Activated CD4-positive, alpha-beta T cell treated with anti-CD3 and anti-CD28 coated beads, Interleukin-2, Interleukin-6, amounts not matched to agents 100 ng/mL and 50 ng/mL, durations not matched to agents 16 hours and 8 hours (primary cell): ENCODE data around the gene GRB10.

Source experiments
- DNase-seq: peaks from one replicate; pipeline ENCODE4 v3.0.0-alpha.2; 2020

Gene GRB10

DNA sequence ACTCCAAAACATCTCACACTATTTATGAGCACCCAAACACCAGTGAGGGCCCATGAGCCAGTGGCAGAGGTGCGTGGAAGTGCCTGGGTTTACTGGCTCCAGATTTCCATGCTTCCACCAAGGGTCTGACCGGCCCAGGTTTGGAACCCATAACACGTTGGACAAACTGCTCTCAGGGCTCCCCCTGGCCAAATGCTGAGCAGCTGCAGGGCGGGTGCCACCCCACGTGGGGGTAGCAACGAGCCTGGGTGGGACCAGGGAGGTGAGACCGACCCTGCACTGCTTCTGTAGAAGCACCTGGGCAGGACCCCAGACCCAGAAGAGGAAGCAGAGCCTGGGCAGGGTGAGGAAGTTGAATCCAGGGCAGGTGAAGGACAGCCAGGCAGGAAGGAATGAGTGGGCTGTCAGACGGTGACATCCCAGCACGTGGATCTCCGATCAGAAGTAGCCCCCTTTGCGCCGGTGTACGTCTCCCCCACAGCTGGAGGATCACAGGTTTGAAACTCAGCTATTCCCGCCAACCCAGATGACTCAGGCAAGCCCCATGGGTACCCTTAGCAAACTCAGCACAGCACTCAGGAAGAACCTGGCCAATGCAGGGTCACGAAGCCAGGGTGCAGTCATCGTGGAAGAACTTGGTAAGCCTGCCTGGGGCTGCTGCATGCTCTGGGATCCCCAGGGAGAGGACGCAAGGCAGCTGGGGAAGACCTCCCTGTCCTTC, 117.1 kb downstream of the GRB10 start:
- no peak for DNase-seq

DNA sequence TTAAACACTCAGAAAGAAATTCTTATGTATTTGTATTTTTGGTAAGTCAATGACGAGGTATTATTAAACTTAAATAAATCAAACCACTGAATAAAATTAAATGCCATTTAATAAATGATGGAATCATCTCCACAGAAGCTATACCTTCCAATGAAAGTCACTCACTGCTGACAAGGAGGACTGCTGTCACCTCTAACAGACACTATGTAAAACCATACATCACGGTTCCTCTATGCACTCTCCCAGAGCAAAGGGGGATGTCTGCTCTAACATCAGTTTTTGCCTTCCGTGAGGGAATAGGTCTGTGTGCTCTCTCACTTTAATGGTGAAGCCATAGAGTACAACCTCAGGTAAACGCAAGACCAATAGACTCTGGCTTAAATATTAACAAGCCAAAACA, 117.8 kb downstream of the GRB10 start:
- peak; percentile 35 for DNase-seq

DNA sequence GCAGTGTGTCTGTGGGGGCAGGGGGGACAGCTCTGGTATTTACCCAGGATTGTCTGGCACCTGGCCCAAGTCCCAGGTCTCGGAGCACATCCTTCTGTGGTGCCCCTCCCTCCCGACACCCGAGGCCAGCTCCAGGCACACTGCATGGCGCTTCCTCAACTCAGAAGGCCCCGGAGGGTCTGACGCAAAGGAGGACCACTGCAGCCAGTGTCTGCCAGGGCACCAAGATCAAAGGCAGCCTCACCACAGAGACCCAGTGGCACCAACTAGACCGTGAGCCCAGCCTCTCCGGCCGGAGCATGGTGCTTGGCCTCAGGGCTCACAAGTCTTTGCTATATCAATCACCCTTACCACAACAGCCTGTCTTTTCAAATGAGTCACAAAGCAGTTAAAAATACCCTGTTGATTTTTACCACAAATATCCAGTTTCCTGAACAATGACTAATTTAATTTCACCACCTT, 118.2 kb downstream of the GRB10 start:
- DNase-seq = peak; percentile 86

DNA sequence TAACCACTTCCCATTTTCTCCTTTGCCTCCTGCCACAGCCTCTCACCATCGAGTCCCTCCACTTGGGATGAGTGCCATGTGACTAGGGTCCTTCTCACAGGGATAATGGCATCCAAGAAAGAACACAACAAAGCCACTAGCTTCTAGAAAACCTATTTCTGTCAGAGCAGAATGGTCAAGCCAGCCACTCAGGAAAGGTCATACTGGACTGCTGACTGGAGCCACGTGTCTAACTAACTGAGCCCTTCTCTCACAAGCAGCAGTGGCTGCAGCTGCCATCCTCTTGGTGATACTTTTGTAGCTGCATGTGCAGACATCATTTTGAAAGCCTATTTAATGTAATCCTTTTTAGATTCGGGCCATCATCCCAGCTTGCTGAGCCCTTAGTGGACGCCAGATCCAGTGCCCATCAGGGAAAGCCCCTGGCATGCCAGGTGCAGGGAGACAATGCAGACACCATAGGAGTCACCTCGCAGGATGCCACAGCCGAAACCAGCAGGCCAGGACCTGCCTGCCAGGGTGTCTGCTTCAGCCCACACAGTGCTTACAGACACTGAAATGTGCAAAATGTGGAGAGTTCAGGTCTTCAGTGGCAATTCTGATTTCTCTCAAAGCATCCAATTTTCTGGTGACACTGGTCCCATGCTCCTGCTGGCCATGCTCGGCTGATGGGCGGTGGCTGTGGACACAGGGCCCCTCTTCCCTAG, 119.1 kb downstream of the GRB10 start:
- peak; percentile 33 for DNase-seq

DNA sequence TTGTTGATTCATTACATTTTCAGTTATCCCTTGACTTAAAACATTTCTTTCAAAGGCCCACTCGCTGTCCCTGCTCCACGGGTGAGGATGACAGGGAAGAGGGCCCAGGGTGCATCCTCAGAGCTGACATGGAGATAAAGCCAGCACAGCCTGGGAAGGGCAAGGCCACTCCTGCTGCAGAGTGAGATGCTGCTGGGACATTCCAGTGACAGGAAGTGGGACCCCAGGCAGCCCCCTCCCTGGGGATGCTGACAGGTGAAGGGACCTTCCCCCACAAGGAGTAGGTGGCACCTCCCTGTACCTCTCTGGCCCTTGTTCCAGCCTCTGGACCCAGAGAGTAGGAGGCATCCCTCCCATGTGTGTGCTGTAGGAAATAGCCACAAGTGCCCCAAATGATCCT, 119.7 kb downstream of the GRB10 start:
- no peak for DNase-seq

DNA sequence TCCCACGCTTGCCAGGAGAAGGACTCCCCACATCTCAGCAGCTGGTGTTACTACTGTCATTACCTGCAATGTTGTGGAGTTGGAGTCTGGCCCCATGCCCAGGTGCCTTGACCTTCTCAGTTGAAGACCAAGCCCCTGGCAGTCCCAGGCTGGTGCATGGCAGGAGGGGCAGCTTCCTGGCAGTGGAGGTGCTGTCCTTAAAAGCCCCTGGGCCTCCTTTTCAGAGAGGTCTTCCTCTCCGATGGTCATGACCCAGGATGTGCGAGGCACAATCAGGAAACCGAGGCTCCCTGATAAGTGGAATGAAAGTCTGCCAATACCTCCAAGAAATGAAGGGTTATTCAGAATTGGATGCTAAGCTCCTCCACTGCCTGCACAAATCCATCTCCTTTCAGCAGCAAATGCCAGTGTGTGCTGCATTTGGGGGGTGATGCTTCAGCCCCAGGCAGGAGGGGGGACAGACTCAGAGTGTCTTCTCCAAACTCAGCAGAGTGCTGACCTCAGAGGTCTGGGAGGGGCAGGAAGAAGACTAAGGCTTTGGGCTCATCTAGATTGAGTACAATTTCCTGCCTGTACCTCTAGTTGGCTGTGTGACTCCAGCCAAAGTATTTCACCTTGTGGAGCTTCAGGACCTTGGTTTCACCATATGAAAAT, 120.5 kb downstream of the GRB10 start:
- DNase-seq = peak; percentile 71

DNA sequence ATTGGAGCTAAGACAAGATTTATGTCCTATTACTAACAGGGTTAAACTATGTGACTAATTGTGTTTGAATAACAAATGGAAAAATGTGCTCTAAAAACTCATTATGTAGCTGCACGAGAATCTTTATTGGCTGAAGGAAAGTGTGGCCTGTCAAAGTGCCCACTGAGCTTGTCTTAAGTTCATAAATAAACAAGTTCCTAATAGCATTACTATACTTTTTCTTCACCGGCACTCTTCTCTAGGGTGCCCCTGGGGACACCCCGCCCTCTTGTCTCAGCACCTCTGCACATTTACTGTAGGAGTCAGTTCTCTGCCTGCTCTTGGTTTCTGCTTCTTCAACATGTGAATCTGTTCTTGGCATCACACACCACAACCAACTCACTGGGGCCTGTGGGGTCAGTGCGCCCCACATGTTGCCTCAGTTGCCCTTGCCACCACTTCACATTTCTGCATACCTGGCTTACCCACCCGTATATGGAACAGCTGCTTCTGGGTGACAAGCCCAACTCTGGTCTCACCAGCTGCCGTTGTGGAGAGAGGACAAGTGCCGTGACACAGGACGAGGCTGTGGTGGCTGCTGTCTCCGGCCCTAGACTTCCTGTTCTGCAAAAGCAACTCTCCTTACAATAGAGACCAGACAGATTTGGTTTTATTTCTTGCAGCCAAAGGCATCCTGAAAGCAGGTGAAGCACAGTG, 121.2 kb downstream of the GRB10 start:
- peak; percentile 60 for DNase-seq

DNA sequence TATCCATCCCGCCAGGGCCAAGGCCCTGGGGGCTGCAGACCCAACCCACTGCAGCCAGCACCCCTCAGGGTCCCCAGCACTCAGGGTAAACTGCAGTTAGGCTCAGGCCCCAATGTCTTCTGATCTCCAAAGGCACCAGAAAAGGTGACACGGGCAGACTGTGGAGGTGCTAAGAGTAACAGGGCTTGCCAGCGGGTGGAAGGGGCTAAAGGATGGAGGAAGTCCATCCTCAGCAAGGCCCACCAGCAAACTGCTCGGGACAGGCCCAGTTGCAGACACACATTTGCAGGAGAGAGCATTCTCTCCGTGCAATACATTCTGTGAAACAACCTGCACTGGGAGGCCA, 121.9 kb downstream of the GRB10 start:
- no peak for DNase-seq

DNA sequence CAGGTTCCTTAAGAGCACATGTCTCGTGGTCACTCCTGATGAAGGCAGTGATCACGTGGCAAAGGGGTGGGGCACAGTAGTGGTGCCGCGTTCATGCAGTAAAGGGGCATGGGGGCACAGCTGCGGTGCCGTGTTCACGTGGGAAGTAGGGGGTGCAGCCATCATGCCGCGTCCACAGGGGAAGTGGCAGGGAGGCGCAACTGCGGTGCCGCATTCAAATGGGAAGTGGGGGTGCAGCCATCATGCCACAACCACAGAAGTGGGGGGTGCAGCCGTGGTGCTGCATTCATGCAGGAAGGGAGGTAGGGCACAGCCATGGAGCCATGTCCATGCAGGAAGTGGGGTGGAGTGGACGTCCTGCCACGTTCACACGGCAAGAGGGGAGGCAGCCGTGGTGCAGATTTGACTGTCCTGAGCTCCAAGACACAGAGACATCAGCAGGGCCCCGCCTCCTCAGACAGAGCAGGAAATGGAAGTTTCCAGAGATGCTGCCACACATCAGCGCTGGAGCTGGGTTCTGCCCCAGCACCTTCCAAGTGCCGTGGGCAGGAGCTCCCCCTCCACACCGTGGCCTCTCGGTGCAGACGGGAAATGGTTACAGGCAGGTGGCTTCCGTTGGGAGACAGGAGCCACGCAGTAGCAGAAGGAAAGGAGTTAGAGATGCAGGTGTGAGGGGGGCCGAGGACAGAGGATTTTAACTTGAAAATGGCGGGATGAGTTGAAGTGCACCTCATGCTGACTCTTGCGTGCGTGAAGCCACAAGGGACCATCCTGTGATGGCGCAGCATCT, 122.5 kb downstream of the GRB10 start:
- peak; percentile 70 for DNase-seq

DNA sequence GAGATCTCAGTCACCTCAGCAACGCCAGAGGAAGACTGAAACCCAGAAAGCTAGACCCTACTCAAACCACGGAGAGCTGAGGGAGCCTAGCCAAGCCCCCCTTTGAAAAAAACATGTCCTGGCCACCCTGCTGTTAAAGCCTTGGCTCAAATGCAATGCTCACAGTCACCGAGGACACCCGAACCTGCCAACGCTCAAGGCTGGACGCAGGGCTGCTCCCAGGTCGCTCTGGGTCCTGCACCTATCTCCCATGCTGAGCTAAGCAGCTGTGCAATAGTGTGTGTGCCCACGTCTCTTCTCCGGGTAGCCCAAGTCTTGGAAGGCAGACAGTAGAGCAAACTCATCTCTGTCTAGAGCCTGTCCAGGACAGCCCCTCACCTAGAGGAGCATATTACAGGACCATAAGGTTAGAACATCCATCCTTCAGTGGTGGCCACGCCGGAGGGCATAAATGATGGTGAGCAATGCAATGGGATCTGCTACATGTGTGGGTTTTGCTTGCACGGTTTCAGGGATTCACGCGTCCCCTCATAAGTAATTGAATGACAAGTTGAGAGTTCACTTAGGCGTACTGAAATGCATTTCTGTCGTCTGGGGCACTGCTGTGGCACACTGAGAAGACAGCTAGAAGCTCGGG, 123.2 kb downstream of the GRB10 start:
- DNase-seq = no peak

DNA sequence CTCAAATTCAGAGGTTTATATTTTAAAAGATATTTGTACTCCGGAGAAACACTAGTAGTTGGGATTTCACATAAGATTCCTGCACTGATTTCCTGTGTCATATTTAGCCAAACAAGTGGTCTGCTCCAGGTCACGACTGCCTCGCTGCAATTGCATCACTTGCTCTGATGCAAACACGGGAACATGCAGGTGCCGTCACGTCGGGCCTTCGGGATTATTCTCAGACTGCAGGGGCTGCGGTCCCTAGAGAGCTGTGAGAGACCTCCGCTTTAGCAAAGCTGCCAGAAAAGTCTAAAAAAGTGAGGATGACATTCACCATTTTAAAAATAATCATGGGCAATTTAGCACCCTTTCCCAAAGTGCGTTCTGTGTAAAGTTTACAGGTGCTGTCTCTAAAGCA, 124.0 kb downstream of the GRB10 start:
- DNase-seq = no peak

DNA sequence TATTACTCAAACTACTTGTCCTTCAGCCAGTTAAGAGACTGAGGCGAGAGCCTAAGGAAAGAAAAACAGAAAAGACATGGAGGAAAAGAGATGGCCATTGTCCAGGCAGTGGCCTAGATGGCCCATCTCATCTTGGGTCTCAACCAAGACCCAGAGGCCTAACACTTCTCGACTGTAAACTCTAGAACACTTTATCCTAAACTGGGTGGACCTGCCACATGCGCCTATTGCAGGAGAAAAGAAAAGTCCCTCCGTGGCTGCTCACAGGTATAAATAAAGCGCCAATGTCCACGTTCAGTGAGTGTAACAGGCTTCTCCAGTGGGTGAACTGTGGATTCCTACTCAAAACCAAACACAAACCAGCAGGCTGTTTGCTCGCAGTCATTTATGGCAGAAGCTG, 124.8 kb downstream of the GRB10 start:
- no peak for DNase-seq

DNA sequence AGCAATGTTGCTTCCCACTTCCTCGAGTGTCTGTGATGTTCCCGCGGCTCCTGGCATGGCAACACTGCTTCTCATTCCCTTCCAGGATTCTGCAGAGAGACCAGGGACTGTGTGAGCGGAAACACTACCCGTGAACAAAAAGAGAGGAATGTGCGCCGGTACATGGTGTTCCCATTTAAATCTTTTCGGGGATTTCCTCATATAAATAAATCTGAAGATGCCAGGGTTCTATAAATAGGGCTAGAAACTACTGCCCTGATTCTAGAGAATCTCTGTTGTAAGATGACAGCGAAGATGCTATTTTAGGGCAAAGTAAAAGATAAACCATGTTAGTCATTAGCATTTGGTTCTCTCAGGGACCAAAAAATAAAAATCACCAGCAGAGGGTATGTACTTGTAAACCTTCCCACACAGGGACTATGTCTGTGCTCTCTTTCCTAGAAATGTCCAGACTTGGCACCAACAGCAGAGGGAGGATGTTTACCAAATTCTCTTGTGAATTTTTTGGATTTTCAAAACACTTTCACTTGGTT, 125.3 kb downstream of the GRB10 start:
- DNase-seq = no peak

DNA sequence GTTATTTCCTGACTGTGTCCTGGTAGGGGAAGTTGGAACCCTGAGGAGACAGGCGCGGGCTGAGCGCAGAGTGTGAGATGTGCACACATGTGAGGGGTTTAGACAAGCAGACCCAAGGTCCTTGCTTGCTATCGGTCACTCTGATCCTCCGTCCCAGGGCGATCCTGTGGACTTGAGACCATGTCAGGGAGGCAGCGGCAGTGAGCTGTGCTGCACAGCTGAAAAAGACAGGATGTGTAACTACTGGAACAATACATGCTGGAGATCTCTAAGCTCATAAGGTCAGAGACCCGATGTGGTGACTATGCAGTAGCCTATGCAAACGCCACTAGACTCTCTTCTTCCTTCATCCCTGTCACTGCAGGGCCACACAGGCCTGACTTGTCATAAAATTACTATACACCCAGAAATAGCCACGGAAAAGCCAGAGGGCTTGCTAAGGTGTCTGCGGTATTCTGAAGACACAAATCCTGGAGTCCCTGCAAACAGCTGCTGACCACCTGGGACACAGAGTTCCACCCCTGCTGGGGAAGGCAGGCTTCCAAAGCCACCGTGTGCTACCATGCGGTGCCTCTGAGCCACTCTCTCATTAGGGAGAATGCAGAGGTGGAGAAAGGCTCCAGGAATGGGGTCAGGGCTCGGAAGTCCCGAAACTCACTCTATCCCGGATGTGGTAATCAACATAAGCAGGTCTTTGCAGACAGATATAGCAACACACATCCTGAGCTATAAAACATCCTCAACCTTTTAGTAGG, 126.4 kb downstream of the GRB10 start:
- DNase-seq = no peak

DNA sequence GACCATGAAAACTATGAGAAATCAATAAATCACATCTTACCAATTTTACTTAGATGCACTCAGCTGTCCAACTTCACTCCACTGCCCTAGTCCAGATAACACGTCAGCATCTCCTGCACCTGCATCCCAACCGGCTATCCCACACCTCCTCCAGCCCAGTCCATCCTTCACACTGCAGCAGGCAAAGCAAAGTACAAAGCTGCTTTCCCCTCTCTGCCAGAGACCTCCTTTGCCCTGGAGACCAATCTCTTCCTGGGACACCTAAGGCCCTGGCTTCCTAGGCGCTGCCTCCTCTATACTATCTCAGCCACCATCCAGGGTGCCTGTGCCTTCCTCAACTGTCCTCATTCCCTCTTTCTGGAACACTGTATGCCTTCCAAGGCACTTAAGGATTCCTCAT, 127.2 kb downstream of the GRB10 start:
- no peak for DNase-seq

DNA sequence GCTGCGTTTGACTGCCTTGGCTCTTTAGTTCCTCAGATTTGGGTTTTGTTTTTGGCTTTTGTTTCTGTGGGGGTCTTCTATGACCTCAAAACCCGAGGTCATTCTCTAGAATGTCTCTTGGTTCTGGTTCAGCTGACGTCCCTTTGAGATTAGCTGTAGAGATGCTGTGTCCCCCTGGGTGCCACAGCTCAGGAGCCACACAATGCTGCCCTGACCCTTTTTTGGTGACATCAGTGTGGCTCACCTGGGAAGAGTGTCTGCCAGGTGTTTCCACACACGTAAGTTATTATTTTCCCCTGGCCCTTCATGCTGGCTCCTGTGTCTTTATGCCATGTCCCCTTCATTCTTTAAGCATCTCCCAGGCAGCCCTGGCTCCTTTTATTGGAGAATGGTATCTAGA, 127.7 kb downstream of the GRB10 start:
- no peak for DNase-seq

DNA sequence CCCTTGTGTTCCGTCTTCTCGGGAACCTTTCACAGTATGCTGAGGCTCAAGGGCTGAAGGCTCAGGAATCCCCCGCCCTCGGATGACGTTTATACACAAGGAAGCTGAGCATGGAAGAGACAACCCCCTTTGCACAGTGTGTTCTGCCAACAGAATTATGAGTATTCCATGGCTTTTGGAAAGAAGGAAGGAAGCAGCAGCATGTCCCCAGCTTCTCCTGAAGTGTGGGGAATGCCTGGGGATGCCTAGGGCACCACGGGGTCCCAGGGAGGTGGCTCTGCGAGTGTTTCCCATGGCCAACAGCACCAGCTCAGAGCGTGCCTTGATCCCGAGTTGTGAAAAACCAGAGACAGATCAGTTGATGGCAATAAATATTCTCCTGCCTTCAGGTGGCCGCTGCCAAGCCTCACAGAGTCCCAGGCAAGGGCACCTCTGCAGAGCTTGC, 128.7 kb downstream of the GRB10 start:
- DNase-seq = no peak

DNA sequence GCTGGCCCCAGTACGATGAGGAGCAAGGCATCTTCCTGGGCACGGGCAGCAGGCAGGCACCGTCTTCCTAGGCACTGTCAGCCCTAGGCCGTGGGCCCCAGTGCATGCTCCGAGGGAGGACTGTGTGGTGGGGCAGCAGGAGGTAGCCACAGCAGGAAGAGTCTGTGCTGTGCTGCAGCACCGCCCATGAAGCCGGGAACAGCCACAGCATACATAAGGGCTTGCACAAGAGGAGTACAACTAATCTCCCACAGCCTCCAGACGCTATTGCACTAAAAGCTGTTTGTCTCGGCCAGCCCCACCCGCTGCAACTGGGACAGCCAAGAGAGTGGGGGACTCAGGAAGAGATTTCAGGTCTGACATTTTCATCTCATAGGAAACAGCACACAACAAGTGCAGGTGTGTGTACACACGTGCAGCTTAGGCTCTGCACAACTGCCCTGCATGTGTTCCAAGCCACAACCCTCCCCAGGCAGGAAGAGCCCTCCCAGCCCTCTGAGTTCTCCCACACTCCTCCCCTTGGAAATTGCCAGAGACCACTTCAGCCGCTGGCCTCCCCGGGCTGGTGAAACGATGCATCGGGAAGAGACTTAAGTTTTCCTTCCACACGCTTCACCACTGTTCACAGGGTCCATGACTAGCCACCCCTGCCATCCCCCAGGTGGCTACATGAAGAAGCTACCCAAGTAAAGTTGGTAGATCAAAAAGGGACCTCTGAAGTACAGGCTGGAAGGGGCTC, 129.4 kb downstream of the GRB10 start:
- no peak for DNase-seq

DNA sequence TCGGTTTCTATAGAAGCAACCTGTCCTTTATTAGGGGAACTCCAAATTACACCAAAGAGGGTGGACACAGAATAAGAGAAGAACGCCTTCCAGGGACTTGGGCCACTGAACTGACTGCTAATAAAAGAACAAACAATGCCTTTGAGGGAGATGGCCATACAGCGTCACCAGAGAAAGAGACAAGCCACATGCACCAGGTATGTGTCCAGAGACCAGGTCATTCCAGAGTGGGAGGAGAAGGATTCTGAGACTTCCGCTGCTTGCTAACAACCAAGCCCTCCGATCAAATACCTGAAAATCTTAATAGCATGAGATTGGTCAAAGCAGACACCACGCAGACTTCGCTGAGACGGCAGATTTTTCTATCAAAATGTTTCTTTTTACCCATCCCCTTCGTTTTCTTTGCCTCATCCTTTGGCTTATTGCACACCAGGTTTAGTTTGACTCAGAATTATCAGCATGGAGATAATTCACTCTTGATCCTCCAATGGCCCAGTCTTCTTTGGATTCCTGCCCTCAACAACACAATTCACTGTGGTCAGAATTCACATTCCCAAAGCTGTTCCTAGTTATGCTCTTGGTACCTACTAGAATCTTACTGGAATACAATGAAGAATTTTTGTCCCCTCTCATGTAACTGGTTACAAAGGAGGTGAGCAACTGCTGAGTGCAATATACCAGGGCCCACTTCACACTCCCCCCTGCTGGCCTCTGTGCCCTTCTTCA, 130.1 kb downstream of the GRB10 start:
- no peak for DNase-seq
